GM12878 (cell line): ENCODE data around the gene SUSD6. TPM values are rescaled to one million over a fixed set of nuclear protein-coding genes. Genes with fewer than 3 reads are reported as not detected.
A peak's percentile ranks its signal among the peaks of the same experiment; 100 is the strongest.

Experiments
- ATAC-seq: fragments of 200-7000 bp; cut with Tn5 transposase; 3 replicates; pipeline ENCODE4 v1.9.1; 2020; ENCODE audit warnings: mild to moderate bottlenecking, moderate library complexity
- BruUV-seq: library from RNA; stranded (reverse); fragments of 400-500 nt; replicated peaks from 2 replicates; lab custom pipeline; 2021; lab: Mats Ljungman, UMichigan
- CTCF ChIA-PET: fragments of 300-600 bp; sonication (Branson Sonifier 250); formaldehyde crosslinking; extraction: SDS; loops from one replicate; lab custom pipeline; 2021; ENCODE audit warnings: inconsistent platforms; lab: Yijun Ruan, JAX
- POLR2A ChIA-PET: fragments of 350-600 bp; formaldehyde crosslinking; extraction: SDS; loops from one replicate; lab custom pipeline; 2021; ENCODE audit warnings: inconsistent platforms; lab: Charles Lee
- RAD21 ChIA-PET: fragments of 300-600 bp; sonication (Branson Sonifier 250); formaldehyde crosslinking; loops from one replicate; lab custom pipeline; 2023; ENCODE audit warnings: antibody characterized with exemption; ENCODE audit not compliant: unreplicated experiment; lab: Charles Lee
- SMC1A ChIA-PET: fragments of 300-600 bp; sonication (Branson Sonifier 250); formaldehyde crosslinking; loops from one replicate; lab custom pipeline; 2023; ENCODE audit not compliant: unreplicated experiment, uncharacterized antibody; lab: Charles Lee
- DNase-seq: peaks from one replicate; pipeline ENCODE4 v3.0.0-alpha.2; 2011; ENCODE audit warnings: low read depth, low spot score
- FAIRE-seq: peaks from 3 replicates; lab custom pipeline; 2011; peaks lifted over from hg19 to GRCh38; lab: Jason Lieb, UNC
- H2AFZ ChIP-seq: 2 replicates; pipeline ENCODE4 v1.6.0; 2011; ENCODE audit warnings: low read depth, low read length, control low read depth; ENCODE audit not compliant: control insufficient read depth
- H3K27ac ChIP-seq: 2 replicates; pipeline ENCODE4 v1.5.1; 2011; ENCODE audit warnings: control low read depth; ENCODE audit not compliant: control insufficient read depth, insufficient read depth
- H3K27me3 ChIP-seq, 2 experiments: replicated peaks in 1 of 2; 2 replicates each; pipeline versions ENCODE4 v1.6.0 to v1.6.1; 2011; ENCODE audit warnings: low read length in 1 of 2; ENCODE audit not compliant: control insufficient read depth in 2 of 2, insufficient read depth in 2 of 2
- H3K36me3 ChIP-seq, 2 experiments: 2 replicates each; pipeline ENCODE4 v1.5.1; 2011; ENCODE audit warnings: low read length in 1 of 2; ENCODE audit not compliant: control insufficient read depth in 2 of 2, insufficient read depth in 2 of 2
- H3K4me1 ChIP-seq: 2 replicates; pipeline ENCODE4 v1.6.1; 2011; ENCODE audit warnings: mild to moderate bottlenecking, low read length, moderate library complexity, mixed read lengths; ENCODE audit not compliant: control insufficient read depth, insufficient read depth
- H3K4me2 ChIP-seq: 2 replicates; pipeline ENCODE4 v1.6.0; 2011; ENCODE audit warnings: control low read depth; ENCODE audit not compliant: control insufficient read depth, insufficient read depth
- H3K4me3 ChIP-seq: fragments of 200-600 bp; sonication (generic); 2 replicates; pipeline ENCODE4 v1.5.1; 2016
- H3K79me2 ChIP-seq: 2 replicates; pipeline ENCODE4 v1.6.0; 2011; ENCODE audit warnings: low read length; ENCODE audit not compliant: control insufficient read depth, insufficient read depth
- H3K9ac ChIP-seq: 2 replicates; pipeline ENCODE4 v1.8.0; 2011; ENCODE audit warnings: low read length, control low read depth, mixed read lengths; ENCODE audit not compliant: control insufficient read depth, insufficient read depth
- H3K9me3 ChIP-seq: replicated peaks from 3 replicates; pipeline ENCODE4 v1.5.1; 2011; ENCODE audit warnings: mild to moderate bottlenecking, low read length; ENCODE audit not compliant: control insufficient read depth, insufficient read depth
- H4K20me1 ChIP-seq: 2 replicates; pipeline ENCODE4 v1.6.0; 2011; ENCODE audit not compliant: control insufficient read depth, insufficient read depth
- CBX5 ChIP-seq: sonication (generic); IDR thresholded peaks from 2 replicates; pipeline ENCODE4 v1.6.1; 2016; ENCODE audit warnings: low read depth, moderate library complexity, mild to moderate bottlenecking, inconsistent platforms
- HDGF ChIP-seq: fragments of 450-650 bp; IDR thresholded peaks from 2 replicates; pipeline ENCODE4 v1.6.1; 2016; ENCODE audit warnings: antibody characterized with exemption
- NFIC ChIP-seq: IDR thresholded peaks from 2 replicates; pipeline ENCODE4 v1.6.1; 2012; ENCODE audit warnings: low read depth, mild to moderate bottlenecking, inconsistent platforms, low read length, moderate library complexity
- POLR2A ChIP-seq: IDR thresholded peaks from 2 replicates; pipeline ENCODE4 v1.6.1; 2011; ENCODE audit warnings: low read depth, mild to moderate bottlenecking, low read length
- RELA ChIP-seq: fragments of 450-650 bp; IDR thresholded peaks from 2 replicates; pipeline ENCODE4 v1.8.0; 2014; ENCODE audit warnings: borderline replicate concordance; ENCODE audit not compliant: partially characterized antibody
- ZZZ3 ChIP-seq: IDR thresholded peaks from 2 replicates; pipeline ENCODE4 v1.6.1; 2011; ENCODE audit warnings: low read depth; ENCODE audit not compliant: control insufficient read depth, insufficient read length
- WGBS: methylation state at CpG from one replicate; pipeline ENCODE4 v1.1.6; 2016; ENCODE audit warnings: low lambda C conversion rate; ENCODE audit not compliant: insufficient replicate concordance, insufficient coverage; ENCODE audit errors: missing lambda C conversion rate; 5-methylcytosine and 5-hydroxymethylcytosine counted together
- in situ Hi-C: fragments of 300-500 bp; cut with MboI; formaldehyde crosslinking; loops from 9 replicates; pipeline ENCODE4 v1.14.3; 2018; ENCODE audit warnings: mixed read lengths
- intact Hi-C: fragments of 100-400 bp; cut with micrococcal nuclease; formaldehyde crosslinking; loops from one replicate; pipeline ENCODE4 v1.14.2; 2022; ENCODE audit not compliant: unreplicated experiment
- polyA plus RNA-seq, 11 experiments: library from polyadenylated mRNA; depleted of rRNA in 4 of 11; unstranded in 6 of 11; stranded (reverse) in 5 of 11; fragments of >200 nt; fragmentation: Nextera tagmentation in 4 of 11; fragmentation: Illumina TruSeq in 1 of 11; extraction: Ambion mirVana in 4 of 11; extraction: Trizol in 1 of 11; gene quantifications; 1 replicate in 1 of 11; 2 replicates in 10 of 11; pipeline versions ENCODE4 v1.2.1 to v1.2.3, GENCODE V29; 2011 to 2016; ENCODE audit warnings: inconsistent platforms in 2 of 11, missing spikeins in 2 of 11, low read depth in 1 of 11
- total RNA-seq, 4 experiments: library from RNA; depleted of rRNA in 3 of 4; stranded (reverse); fragments of >200 nt in 3 of 4; fragmentation: Illumina TruSeq in 1 of 4; extraction: Trizol in 1 of 4; gene quantifications; 2 replicates each; pipeline versions ENCODE4 v1.2.1 to v1.2.3, GENCODE V29; 2013 to 2021
- TF ChIP-seq, protein P1 (sequence below): IDR thresholded peaks from 2 replicates; pipeline ENCODE4 v1.6.1; 2012; ENCODE audit warnings: low read length, inconsistent platforms

SUSD6 gene
- total and polyA plus RNA-seq, 10 of the 15 experiments (the other 5 are each of a cell fraction or from before 2014, with no cell fraction given): 6.6 to 39.8 (median 20.2) TPM

DNA sequence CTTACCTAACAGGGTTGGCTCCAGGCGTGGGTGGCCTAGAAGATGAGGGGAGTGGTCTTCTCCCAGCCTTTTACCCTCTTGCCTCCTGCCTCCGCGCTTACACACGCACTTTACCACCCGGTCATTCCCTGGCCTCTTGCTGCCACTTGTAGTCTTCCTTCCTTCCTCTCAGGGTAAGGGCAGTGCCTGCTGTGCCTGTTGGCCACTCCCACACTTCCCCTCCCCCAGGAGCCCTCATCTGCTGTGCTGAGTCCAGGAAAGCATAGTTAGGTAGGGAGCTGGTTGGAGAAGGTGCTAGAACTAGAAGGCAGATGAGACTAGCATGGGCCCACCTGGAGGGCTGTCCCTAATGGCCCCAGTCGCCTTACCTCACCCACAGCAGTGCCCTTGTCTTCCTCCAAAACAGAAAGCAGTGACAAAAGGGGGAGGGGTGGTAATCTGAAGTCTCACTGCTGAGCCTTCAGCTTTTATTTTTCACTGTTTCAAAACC, 101.2 kb downstream of the SUSD6 start:
- POLR2A ChIA-PET: interaction anchor here (0.6 kb wide), 1 partner anchor 13 kb away, joined by 3 read pairs; no protein-coding TSS in a partner anchor
- intact Hi-C loops: no loop called here
- Histone ChIP-seq H3K9me3 (no peaks in the 10 kb centered on the region), H3K27me3 (no peaks in the 10 kb centered on the region), H3K4me1 (peaks cover 8% of the 10 kb centered on the region), H3K36me3 (peaks cover 31 to 48% of the 10 kb centered on the region in 2 experiments)
- TF ChIP-seq HDGF (no peak), NFIC (no peak), POLR2A (peak; percentile 55; the same call in 1 of the 2 replicates), ZZZ3 (no peak), CBX5 (no peak), RELA (no peak)
- TF ChIP-seq, protein P1, sequence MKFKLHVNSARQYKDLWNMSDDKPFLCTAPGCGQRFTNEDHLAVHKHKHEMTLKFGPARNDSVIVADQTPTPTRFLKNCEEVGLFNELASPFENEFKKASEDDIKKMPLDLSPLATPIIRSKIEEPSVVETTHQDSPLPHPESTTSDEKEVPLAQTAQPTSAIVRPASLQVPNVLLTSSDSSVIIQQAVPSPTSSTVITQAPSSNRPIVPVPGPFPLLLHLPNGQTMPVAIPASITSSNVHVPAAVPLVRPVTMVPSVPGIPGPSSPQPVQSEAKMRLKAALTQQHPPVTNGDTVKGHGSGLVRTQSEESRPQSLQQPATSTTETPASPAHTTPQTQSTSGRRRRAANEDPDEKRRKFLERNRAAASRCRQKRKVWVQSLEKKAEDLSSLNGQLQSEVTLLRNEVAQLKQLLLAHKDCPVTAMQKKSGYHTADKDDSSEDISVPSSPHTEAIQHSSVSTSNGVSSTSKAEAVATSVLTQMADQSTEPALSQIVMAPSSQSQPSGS: no peak
- TF ChIP-seq, all 136 proteins: peak for 1
- in situ Hi-C loops: no loop called here
- Histone ChIP-seq H3K79me2 (peaks cover 1% of the 10 kb centered on the region; the same call in 1 of the 2 replicates), H2AFZ (no peak overlapping the region), H3K9ac (no peak overlapping the region), H4K20me1 (no peaks in the 10 kb centered on the region), H3K4me3 (no peak overlapping the region), H3K4me2 (no peak overlapping the region), H3K27ac (peak overlapping the region; percentile 11; the same call in 1 of the 2 replicates)
- ATAC-seq: no peak
- ChIA-PET CTCF (interaction anchor here (0.8 to 1.7 kb wide), 3 partner anchors 64 to 128 kb away, joined by 3 to 6 read pairs (median 5); no protein-coding TSS in a partner anchor), SMC1A (interaction anchor here (1.1 kb wide), 2 partner anchors 20 to 42 kb away, joined by 3 to 5 read pairs; no protein-coding TSS in a partner anchor), RAD21 (no interaction called here)
- no TSS peak for BruUV-seq
- WGBS: 81% methylated on average over 6 of the region's 6 CpGs
- no peak for DNase-seq
- no peak for FAIRE-seq
